Ectodermal cell (in vitro differentiated cells): ENCODE results near the gene NDUFC2.
"Not testable (repeated sequence)": the region's sequence is repeated elsewhere in the genome, so short reads cannot be mapped to it uniquely, and the experiment has no call there.

Source experiments
- H3K27ac ChIP-seq: 2 replicates; pipeline ENCODE4 v1.7.0; 2013; ENCODE audit warnings: mild to moderate bottlenecking, low read depth, low read length; ENCODE audit not compliant: insufficient read depth, poor library complexity, severe bottlenecking
- H3K27me3 ChIP-seq: 2 replicates; pipeline ENCODE4 v1.7.0; 2013; ENCODE audit warnings: mild to moderate bottlenecking, low read length; ENCODE audit not compliant: insufficient read depth, control insufficient read depth, poor library complexity, severe bottlenecking
- H3K36me3 ChIP-seq: one replicate; pipeline ENCODE4 v1.7.0; 2013; ENCODE audit warnings: low read length; ENCODE audit not compliant: control insufficient read depth, insufficient read depth
- H3K4me1 ChIP-seq: one replicate; pipeline ENCODE4 v1.7.0; 2013; ENCODE audit warnings: low read length; ENCODE audit not compliant: control insufficient read depth, insufficient read depth
- H3K4me3 ChIP-seq: 2 replicates; pipeline ENCODE4 v1.7.0; 2013; ENCODE audit warnings: low read depth, low read length, control low read depth; ENCODE audit not compliant: insufficient read depth
- H3K9me3 ChIP-seq: 2 replicates; pipeline ENCODE4 v1.7.0; 2013; ENCODE audit warnings: mild to moderate bottlenecking, low read length, moderate library complexity; ENCODE audit not compliant: control insufficient read depth
- WGBS, 2 experiments: methylation state at CpG; one replicate each; pipeline ENCODE4 v1.1.7; 2013; ENCODE audit warnings: missing lambda C conversion rate in 2 of 2; 5-methylcytosine and 5-hydroxymethylcytosine counted together

Gene NDUFC2

DNA sequence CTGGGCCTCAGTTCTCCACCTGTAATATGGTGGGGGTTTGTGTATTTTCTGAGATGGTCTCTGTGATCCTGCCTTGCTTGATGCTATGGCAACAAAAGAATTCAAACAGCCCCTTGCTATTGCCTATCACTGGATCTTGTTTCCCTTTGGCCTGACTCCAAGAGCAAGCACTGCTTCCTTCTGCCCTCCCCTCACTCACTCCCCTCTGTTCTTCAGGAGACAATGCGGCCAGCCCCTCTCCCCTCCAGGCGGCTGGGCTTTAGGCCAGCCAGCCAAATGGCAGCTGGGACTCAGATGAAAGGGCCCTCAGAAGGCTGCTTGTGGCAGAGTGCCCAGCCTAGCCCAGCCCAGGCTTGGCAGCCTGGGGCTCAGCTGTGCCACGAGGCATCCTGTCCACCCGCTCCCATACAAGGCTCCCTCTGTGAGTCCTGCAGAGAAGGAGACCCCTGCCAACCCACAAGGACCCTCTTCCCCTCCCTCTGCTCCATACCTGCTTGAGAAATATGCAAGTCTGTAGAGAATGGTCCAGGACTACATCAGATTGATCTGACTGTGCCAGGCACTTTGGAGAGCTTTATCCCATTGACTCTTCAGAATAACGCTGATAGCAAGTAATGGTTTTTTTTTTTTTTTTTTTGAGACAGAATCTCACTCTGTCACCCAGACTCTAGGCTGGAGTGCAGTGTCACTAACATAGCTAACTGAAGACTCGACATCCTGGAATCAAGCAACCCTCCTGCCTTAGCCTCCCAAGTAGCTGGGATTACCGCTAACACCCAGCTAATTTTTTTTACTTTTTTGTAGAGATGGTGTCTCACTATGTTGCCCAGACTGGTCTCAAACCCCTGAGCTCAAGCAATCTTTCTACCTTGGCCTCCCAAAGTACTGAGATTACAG lies 49.0 kb downstream of the NDUFC2 start:
- H3K36me3 ChIP-seq, result no peaks in the 10 kb centered on the region
- WGBS, 2 experiments, result 63 to 67% methylated on average over 7 of the region's 7 CpGs
- H3K27ac ChIP-seq, result no peak overlapping the region
- no peak overlapping the region for H3K4me3 ChIP-seq
- H3K27me3 ChIP-seq, result no peaks in the 10 kb centered on the region
- H3K9me3 ChIP-seq, result no peaks in the 10 kb centered on the region
- H3K4me1 ChIP-seq, result peaks cover 6% of the 10 kb centered on the region

DNA sequence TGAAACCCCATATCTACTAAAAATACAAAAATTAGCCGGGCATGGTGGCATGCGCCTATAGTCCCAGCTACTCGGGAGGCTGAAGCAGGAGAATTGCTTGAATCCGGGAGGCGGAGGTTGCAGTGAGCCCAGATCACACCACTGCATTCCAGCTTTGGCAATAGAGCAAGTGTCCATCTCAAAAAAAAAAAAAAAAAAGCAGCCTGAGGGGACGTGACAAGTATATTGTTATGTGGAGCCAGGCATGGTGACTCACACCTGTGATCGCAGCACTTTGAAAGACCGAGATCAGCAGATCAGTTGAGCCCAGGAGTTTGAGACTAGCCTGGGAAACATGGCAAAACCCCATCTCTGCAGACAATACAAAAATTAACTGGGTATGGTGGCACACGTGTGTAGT lies 51.2 kb downstream of the NDUFC2 start:
- H3K4me1 ChIP-seq, H3K9me3 ChIP-seq, H3K36me3 ChIP-seq, H3K27ac ChIP-seq, H3K4me3 ChIP-seq, H3K27me3 ChIP-seq: not testable (repeated sequence)
- WGBS, 2 experiments, result 88 to 91% methylated on average over 9 of the region's 9 CpGs

DNA sequence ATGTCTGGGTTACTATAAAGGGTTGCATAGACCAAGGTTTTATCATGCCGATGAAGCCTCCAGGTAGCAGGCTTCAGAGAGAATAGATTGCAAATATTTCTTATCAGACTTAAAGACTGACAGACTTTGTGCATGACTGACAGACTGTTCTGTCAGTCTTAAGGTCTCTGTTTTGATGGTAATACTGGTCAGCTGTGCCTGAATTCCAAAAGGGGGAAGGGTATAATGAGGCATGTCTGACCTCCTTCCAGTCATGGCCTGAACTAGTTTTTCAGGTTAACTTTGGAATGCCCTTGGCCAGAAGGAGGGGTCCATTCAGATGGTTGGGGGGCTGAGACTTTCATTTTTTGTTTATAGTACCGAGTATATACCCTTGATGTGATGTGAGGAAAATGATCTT lies 51.9 kb downstream of the NDUFC2 start:
- Histone ChIP-seq H3K27ac (no peak overlapping the region), H3K27me3 (no peaks in the 10 kb centered on the region), H3K4me1 (peaks cover 6% of the 10 kb centered on the region), H3K36me3 (no peaks in the 10 kb centered on the region), H3K4me3 (no peak overlapping the region), H3K9me3 (no peaks in the 10 kb centered on the region)
- WGBS, 2 experiments, result 96 to 100% methylated on average over 1 of the region's 2 CpGs

DNA sequence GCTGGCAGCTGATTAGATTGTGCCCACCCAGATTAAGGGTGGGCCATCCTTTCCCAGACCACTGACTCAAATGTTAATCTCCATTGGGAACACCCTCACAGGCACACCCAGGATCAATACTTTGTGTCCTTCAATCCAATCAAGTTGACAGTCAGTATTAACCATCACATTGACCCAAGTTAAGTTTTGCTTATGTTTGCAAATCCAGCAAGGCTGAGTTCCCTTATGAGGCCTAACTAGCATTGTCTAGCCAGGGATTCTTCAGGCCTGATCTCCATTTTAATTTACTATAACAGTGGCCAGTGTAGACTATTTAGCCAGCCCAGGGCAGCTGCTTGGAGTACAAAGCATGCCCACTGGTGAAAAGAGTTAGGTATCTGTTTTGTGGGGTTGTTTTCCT lies 54.3 kb downstream of the NDUFC2 start:
- no peak overlapping the region for H3K27ac ChIP-seq
- H3K27me3 ChIP-seq, result no peaks in the 10 kb centered on the region
- H3K9me3 ChIP-seq, result no peaks in the 10 kb centered on the region
- no peak overlapping the region for H3K4me3 ChIP-seq
- H3K36me3 ChIP-seq, result no peaks in the 10 kb centered on the region
- H3K4me1 ChIP-seq, result peaks cover 3% of the 10 kb centered on the region

DNA sequence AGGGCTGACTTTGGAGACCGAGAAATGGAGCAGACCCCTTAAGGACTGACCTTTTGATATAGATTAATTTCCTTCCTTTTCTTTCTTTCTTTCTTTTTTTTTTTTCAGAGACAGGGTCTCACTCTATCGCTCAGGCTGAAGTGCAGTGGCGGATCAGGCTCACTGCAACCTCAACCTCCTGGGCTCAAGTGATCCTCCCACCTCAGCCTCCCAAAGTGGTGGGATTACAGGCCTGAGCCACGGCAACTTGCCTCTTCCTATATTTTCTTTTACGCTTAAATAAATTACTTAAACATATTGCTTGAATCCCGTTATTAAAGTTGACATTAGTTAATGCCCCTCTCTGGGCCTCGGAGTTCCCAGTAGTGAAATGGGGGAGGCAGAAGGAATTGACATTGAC lies 56.2 kb downstream of the NDUFC2 start:
- Histone ChIP-seq H3K27me3 (no peaks in the 10 kb centered on the region), H3K9me3 (no peaks in the 10 kb centered on the region), H3K36me3 (no peaks in the 10 kb centered on the region), H3K27ac (no peak overlapping the region), H3K4me1 (peaks cover 7% of the 10 kb centered on the region), H3K4me3 (peak overlapping the region; percentile 26)
- WGBS, 2 experiments, result 74 to 78% methylated on average over 6 to 7 of the region's 7 CpGs

DNA sequence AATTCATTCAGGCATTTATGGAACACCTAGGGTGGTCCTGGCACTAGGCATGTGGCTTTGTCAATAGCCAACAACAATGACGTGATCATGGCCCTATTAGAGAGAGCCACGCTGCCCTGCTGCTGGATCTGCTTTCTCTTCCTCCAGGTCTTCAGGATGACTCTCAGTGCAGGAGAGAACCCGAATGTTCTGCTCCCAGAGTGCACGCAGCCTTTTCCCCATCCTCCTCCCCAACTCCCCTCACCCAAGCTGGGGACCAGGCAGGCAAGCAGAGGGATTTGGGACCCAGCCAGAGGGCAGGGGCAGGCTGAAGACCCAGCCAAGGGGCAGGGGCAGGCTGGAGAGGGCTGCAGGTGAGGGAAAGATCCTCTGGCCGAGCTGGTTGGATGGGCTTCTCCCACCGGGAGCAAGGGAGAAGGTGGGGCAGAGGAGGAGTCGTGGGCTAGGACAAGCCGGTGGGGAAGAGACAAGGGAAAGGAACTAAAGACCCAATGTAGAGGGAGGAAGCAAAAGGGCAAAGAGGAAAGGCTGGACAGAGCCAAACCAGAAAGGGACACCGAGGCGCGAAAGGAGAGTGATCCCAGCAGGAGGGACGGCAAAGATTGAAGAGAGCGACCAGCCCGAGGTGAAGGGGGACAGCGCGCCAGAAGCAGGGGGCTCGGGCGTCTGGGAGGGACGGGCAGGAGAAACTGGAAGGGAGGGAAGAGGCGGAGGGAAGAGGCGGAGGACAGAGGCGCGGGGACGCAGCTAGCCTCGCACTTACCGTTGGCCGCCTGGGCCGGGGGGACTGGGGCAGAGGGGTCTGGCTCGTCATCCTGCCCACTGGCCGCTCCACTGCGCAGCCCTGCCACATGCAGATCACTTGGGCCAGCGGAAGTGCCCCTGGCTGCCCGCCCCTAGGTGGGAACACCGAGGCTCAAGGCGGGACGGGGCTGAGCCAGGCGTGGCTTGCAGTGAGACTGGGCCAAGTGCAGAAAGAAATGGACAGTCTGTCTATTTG lies 57.0 kb downstream of the NDUFC2 start, which contains the start of gene KCTD14:
KCTD14 (minus strand) TSS at position 880 of the 1,000 bp plus-strand sequence; CDS start at position 853, 27 bp downstream.
- Histone ChIP-seq H3K9me3 (no peaks in the 10 kb centered on the region), H3K36me3 (no peaks in the 10 kb centered on the region), H3K27ac (no peak within 1 kb of the TSS), H3K4me3 (peak within 1 kb of the TSS; percentile 26), H3K4me1 (peaks cover 7% of the 10 kb centered on the region), H3K27me3 (no peaks in the 10 kb centered on the region)
- WGBS, 2 experiments, result 5 to 6% methylated on average over 37 of the region's 37 CpGs

DNA sequence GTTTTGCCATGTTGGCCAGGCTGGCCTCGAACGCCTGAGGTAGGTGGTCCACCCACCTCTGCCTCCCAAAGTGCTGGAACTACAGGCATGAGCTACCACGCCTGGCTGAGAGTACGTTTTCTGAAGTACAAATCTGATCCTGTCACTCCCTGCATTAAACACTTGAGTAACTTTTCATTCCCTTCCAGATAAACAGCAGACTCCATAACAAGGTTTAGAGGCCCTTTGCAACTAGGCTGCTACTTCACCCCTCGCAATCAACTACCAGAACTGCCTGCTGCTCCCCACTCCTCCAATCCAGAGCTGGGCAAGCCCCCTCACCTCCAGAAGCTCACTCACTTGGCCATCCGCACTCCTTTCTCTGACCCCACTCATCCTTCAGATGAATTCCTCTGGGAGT lies 58.1 kb downstream of the NDUFC2 start:
- Histone ChIP-seq H3K36me3 (no peaks in the 10 kb centered on the region), H3K27me3 (no peaks in the 10 kb centered on the region), H3K4me1 (peaks cover 7% of the 10 kb centered on the region), H3K9me3 (no peaks in the 10 kb centered on the region), H3K4me3 (no peak overlapping the region), H3K27ac (no peak overlapping the region)
- WGBS, 2 experiments, result 93 to 94% methylated on average over 6 of the region's 6 CpGs

DNA sequence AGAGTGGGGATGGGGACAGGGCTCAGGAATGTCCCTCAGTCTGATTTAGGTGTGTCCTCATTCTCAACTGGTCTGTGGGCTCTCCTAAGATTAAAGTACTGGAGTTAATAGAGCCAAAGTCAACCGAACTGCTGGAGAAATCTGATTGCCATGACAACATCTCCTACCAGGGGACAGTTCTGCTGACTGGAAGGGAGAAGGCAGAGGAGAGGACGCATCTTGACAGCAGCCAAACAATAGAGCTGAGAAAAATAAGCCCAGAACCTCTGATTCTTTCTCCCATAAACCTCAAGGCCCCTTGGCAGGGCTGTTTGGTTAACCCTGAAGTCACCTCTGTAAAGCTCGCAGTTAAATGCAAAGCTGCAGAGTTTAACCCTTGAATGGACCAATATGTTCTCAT lies 59.4 kb downstream of the NDUFC2 start:
- no peak overlapping the region for H3K27ac ChIP-seq
- 13 to 33% methylated on average over 3 of the region's 3 CpGs for WGBS, 2 experiments

DNA sequence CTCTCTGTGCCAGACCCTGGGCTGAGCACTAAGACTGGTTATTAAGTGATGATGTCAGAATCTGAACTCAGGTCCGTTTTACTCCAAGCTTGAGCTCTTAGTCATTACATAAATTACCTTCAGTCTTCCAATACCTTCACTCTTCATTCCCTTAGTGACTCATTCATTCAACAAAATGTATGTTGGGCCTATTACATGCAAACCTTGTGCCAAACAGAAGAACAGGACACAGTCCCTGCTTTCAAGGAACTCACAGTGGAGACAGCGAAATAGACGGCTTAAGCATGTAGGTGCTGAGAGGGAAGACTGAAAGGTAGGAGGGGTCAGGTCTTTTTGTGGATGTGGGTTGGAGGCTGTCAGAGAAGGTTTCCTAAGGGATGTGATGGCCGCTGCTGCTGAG lies 59.9 kb downstream of the NDUFC2 start:
- H3K36me3 ChIP-seq, result no peaks in the 10 kb centered on the region
- no peak overlapping the region for H3K27ac ChIP-seq
- H3K27me3 ChIP-seq, result no peaks in the 10 kb centered on the region
- H3K4me1 ChIP-seq, result peaks cover 7% of the 10 kb centered on the region
- no peaks in the 10 kb centered on the region for H3K9me3 ChIP-seq
- WGBS, 2 experiments, result 54 to 58% methylated on average over 4 of the region's 4 CpGs
- H3K4me3 ChIP-seq, result no peak overlapping the region

More for the DNA sequence above, 59.4 kb downstream of the NDUFC2 start:
- H3K27me3 ChIP-seq, result no peaks in the 10 kb centered on the region
- peaks cover 7% of the 10 kb centered on the region for H3K4me1 ChIP-seq
- no peaks in the 10 kb centered on the region for H3K36me3 ChIP-seq
- no peaks in the 10 kb centered on the region for H3K9me3 ChIP-seq
- H3K4me3 ChIP-seq, result no peak overlapping the region
